Measurements from ENCODE around the gene SLC25A39.

Gene SLC25A39

DNA sequence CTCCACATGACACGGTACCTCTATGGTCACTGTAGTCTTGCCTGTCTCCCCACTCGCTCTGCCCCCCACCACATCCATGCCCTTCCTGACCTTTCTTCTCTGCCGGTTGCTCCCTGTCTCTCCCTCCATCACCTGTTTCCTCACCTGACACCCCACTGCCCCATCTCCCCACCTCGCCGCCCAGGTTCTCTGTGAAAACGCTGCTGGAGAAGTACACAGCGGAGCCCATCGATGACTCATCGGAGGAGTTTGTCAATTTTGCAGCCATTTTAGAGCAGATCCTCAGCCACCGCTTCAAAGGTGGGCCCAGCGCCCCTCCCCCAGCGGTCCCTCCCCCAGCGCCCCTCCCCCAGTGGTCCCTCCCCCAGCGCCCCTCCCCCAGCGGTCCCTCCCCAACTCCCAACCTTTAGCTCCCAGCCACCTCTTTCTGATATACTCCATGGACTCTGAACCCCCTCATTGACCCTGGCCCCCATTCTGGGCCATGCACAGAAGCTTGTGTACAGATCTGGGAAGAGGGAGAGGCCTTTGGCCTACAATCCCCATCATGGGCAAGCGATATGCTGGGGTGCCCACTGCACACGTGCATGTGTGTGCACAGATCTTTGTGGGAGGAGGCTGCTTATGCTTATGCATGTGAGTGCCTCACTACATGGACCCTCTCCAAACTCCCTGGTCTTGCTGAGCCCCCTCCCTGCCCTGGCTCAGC, 12.1 kb downstream of the SLC25A39 start:
- no peak for DNase-seq (ENCODE audit: low spot score)

DNA sequence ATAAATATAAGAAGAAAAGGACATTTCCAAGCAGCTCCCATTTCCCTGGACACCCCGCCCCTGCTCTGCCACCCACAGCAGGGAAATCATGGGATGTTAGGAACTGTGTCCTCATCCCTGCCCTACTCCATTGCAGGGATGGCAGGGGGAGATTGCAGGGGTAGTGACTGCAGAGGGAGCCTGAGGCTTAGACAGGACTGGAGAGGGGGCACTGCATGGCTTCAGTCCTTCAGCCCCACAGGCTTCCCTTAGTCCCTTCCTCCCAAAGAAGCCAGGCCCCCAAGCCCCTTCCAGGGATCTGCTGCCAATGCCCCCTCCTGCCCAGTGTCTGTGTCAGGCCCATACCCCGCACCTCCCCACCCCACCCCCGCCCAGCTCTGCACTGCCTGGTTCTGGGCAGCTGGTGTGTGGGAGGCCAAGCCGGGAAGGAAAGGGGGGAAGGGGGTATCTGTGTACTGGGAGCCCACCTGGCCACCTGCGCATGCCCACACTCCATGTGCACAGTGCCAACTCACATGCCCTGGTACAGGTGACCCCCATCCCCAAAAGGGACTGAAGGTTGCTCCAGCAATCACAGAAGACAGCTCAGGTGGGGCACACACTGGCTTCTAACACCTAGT, 13.0 kb downstream of the SLC25A39 start:
- no peak for DNase-seq (ENCODE audit: low spot score)

DNA sequence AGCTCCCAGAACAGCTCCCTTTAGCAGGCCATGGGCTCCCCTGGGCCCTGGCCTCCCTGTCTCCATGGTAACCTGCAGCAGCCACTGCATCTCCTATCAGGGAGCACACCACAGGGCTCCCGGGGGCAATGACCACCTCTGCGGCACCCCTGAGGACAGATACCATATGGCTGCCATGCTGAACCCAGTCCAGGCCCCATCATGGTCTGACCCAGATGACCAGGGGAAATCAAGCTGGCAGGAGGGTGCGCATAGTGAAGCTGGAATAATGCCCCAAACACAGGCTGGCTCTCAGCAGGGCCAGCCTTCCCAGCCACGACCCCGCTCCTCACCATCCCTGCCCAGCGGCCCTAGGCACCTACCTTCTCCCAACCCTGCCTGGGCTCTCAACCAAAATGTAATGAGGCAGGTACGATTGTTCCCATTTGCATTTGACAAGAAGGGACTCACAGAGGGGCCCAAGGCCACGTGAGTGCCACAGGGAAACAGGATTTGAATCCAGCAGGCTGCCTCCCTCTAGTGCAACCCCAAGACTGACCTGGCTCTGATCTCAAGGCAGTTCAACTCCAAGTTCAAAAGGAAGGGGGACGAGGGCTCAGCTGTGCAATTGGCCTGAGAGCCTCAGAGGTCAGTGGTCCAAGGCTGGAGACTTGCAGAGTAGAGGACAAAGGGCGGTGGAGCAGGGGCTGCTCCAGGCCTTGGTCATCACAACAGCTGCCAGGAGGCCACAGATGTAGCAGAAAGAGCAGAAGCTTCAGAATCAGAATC, 13.8 kb downstream of the SLC25A39 start:
- DNase-seq (ENCODE audit: low spot score), result no peak

DNA sequence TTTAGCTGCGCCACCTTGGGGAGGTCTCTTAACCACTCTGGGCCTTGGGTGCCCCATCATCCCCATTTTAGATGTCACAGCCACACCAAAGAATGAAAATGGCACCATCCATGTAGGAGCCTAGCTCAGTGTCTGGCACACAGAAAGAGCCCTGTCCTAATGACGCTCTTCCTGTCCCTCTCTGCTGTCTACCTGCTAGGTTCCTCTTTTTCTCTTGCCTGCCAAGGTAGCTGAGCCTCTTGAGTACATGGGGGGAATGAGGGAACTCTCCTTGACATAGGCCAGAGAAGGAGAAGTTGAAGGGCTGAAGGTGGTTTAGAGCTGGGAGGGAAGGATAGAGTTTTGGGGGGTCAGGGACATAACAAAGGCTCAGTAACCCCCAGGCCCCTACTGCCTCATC, 14.4 kb downstream of the SLC25A39 start:
- no peak for DNase-seq (ENCODE audit: low spot score)

DNA sequence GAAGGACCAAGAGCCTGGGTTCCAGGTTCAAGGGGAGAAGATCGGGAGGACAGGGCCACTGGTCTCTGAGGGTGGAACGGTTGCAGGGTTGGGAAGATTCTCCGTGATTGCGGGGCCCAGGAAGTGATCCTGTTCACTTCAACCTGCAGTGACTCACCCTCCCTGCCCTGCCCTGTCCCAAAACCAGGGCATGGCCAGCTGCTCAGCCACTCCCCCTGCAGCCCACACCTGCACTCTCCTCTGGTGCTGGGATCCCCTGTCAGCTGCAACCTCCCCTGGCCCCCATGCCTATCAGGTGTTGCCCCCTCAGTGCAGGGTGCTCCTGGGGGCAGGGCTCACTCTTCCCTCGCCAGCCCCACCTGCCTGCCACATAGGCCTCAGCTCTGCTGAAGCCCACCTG, 15.2 kb downstream of the SLC25A39 start:
- no peak for DNase-seq (ENCODE audit: low spot score)

DNA sequence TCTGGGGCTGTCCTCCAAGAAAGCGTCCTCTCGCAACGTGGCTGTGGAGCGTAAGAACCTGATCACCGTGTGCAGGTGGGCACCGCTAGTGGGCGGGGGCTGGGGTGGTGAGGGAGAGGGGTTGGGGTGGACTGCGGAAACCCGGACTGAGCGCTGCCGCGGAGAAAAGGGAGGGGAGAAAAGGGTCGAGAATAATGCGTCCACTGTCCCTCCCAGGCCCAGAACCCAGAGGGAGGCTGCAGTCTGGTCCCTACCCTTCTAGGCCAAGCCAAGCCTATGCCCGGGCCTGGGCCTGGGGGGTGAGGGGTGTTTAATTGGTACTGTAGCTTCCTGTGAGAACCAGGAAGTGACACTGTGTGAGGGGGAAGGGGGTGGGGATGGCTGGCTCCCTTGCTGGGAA, 15.8 kb downstream of the SLC25A39 start:
- no peak for DNase-seq (ENCODE audit: low spot score)

DNA sequence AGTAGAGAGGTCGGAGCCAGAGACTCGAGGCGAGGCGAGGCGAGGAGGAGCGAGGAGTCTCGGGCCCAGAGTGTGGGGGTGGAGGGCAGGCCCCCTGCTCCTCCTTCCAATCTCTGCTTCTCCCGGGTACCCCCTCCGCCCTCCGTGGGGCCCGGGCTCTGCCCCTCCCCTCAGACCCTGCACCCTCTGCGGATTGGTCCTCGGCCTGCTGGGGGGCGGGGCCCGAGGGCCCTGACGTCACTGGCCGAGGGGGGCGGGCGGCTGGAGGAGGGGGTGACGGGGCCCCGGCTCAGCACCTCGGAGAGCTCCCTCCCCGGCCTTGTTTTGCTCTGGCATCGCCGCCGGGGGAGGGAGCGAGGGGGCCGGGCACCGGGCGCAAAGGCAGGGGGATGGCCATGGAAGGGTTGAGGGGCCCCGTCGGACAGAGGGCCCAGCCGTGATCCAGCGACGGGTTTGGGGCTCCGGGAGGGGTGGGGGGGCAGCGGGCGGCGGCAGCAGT, 16.3 kb downstream of the SLC25A39 start, which contains the start of gene RUNDC3A:
Gene RUNDC3A (plus strand): TSS at position 282 of the 499 bp plus-strand sequence. CDS start 232 bp downstream, outside the sequence.
- peak; percentile 78 for DNase-seq (ENCODE audit: low spot score)

DNA sequence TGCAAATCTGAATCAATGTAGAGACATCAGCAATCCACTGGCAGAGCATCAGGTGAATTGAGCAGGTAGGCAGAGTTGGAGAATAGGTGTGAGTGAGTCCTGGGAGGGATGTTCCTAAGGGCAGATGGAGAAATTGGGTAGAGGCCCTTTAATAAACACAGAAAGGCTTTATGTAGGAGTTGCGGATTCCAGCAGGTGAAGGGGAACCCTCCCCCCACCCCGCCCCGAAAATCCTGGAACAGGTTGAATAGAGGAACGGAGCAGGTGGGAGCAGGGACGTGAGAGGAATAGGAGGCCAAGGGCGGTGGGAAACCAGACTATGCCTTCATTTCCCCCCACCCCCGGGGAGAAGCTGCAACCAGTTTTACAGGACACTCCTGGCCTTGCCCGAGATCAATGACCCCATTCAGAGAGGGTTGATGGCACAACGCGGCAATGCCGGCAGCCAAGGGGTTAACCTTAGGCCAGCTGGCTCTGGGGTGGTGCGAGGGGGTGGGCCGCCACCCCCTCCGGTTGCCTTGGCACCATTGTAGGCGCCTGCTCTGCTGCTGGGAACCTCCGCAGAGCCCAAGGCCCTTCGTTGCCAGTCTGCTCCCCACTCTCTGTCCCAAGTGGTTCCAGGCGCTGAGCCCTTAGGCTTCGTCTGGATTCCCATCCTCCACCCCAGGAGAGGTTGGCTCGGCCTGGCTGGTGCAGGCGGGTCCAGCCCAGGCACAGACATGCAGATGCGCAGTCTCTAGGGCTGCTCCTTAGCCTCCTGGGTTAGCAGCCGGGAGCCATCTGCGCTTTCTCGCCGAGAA, 17.0 kb downstream of the SLC25A39 start:
- peak; percentile 62 for DNase-seq (ENCODE audit: low spot score)

DNA sequence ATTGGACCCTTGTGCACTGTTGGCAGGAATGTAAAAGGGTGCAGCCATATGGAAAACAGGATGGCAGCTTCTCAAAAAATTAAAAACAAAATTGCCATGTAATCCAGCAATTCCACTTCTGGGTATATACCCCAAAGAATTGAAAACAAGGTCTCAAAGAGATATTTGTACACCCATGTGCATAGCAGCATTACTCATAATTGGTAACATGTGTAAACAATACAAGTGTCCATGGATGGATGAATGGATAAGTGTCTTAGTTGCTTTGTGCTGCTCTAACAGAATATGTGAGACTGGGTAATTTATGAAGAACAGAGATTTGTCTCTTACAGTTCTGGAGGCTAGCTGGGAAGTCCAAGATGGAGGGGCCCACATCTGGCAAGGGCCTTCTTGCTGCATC, 20.0 kb downstream of the SLC25A39 start:
- DNase-seq (ENCODE audit: low spot score), result no peak

DNA sequence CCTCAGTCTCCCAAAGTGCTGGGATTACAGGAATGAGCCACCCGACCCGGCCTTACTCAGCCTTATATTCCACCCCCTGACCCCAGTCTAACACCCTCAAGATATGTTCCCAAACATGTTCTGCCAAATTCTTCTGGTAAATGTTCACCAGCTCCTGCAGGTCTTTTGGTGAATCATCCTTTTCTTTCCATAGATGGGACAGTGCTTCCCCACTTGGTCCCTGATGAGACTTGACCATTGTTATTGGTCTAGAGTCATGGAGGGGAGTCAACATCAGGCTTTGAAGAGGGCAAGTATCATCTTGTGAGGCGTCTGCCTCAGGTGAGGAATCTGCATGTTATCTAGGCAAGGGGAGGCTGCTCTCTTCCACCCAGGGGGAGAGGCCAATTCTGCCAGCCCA, 26.6 kb downstream of the SLC25A39 start:
- DNase-seq (ENCODE audit: low spot score), result no peak

DNA sequence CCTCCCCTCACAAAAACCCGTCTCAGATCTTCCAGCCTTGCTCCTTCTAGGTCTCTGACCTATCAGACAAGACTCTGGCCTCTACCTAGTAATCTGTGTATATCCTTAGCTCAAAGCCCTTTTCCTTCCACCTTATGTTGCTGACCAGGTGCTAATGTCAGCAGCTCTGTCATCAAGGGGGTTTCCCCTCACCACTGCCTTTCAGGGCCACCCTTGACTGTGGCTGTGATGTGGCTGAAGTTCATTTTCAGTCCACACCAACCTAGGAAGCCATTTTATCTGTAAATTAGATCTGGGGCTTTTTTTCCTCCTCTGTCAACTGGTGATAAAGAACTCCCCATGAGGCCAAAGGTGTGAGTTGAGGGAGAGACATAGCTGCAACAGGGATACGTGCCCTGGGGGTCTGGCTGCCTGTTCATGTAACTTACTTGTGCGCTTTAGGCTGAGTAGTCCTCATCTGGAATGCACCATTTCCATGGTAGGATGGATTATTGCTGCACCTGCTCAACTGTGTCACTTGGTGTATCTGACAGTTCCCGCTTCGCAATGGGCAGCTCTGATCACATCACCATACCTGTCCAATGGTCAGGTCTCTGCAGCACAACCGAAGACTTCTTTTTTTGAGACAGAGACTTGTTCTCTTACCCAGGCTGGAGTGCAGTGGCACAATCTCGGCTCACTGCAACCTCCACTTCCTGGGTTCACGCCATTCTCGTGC, 31.0 kb downstream of the SLC25A39 start:
- DNase-seq (ENCODE audit: low spot score), result no peak

DNA sequence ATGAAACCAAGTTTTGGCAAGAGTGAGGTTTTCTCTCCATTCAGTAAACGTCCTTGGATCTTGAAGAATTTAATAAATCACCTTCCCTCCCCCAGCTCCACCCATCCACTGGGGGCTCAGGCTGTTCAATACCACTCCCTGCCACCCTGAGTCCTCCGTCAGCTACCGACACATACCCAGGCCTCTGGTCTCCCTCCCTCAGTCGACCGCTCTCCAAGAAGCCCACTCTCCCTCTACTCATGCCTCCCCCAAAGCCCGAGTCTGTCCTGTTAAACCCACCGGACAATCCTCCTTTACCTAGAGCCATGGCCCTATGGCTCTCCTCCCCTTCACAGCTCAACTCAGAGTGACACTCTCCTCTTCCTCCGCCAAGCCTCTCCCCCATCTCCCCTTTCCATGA, 37.0 kb downstream of the SLC25A39 start:
- no peak for DNase-seq (ENCODE audit: low spot score)

DNA sequence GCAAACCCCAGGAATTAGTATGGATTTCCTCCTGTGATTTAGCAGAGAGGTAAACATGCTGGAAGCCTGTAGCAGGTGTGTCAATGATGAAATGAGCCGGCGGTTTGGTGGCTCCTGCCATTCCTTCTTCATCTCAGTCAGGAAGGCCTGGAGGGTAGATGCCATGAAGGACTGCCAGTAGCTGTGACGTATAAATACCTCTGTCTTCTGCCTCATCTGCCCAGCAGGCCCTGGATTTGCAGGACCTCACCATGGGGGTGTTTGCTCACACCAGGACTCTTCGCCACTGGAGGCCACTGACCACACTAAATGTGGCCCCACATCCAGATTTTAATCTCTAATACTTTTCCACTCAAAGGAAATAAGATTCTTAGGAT, 40.6 kb downstream of the SLC25A39 start:
- no peak for DNase-seq (ENCODE audit: low spot score)

DNA sequence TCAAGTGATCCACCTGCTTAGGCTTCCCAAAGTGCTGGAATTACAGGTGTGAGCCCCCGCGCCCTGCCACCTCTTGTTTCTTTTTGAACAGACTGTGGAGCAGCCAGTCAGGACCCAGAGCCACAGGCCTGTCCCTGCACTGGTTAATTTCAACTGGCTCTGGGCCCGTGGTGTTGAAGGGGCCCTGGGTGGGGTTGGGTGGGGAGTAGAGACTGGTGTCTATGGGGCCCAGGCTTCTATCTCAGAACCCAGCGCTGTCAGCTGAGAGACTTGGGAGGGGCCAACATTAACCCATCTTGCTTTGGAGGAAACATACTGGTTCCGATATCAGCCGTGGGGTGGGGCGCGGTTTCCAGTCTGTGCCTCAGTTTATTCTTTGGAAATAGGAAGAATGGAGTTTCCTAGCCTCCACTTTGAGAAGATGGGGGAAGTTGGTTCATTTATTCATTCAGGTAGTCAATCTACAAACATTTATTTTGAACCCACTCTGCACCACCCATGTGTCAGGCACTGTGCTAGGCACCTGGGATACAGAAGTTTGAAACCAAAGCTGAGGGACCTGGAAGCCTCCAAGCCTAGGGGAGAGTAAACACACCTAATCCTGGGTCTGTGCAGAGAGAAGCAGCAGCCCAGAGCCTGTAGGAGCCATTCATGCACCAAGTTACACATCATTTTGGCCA, 41.1 kb downstream of the SLC25A39 start:
- DNase-seq (ENCODE audit: low spot score), result no peak

DNA sequence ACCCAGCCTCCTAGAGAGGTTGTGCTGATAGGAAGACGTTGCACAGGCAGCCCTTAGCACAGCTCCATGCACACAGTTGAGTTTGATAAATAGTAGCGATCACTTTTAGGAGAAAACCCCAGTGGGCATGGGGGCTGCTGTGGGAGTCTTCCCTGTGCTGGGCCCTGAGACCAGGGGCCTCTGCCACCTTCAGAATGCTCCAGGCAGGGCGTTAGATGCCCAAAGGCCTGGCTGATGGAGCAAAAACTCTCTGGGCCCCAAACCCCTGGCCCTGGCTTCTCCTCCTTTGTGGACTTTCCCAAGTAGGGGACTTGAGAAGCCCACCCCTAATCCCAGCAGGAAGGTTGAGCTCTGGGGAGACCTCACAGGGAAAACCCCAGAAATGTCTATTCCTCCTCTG, 42.4 kb downstream of the SLC25A39 start:
- DNase-seq (ENCODE audit: low spot score), result no peak

DNA sequence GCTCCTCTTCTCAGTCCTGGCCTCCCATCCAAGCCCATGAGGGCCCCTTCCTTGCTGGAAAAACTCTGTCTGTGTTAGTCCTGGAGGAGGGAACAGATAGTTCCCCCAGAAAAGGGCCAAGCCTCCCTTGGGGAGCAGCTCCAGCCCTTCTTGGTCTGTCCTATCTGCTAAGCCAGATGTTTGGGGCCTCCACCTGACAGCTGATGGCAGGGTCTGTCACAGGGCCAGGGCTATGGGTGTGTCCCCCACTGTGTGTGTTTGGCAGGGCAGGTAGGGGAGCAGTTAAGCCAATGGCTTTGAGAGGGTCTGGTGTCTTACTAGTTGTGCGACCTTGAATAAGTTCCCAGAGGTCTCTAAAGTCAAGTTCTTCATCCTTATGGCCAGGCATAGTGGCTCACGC, 43.1 kb downstream of the SLC25A39 start:
- DNase-seq (ENCODE audit: low spot score), result no peak

DNA sequence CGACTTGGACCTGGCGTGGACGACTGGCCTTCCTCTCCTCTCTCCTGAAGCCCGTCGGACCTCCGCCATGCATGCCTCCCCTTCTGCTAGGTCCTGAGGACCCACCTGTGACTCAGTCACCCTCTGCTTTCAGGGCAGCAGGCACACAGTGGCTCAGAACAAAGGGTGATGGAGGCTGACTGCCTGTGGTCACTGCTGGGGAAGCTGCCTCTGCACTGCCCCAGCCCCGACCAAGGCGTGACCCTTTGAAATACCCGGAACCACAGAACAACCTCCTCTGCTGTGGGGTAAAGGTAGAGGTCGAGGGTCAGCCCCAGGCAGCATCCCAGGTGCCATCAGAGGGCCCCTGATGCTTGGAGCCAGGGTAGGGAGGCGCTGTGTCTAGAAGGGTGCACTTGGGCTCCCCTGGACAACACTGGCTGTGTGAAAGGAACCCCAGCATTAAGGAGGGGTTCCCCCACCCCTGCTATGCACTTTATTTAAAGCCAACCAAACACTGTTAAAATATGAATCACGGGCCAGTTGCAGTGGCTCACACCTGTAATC, 44.2 kb downstream of the SLC25A39 start:
- DNase-seq (ENCODE audit: low spot score), result no peak

DNA sequence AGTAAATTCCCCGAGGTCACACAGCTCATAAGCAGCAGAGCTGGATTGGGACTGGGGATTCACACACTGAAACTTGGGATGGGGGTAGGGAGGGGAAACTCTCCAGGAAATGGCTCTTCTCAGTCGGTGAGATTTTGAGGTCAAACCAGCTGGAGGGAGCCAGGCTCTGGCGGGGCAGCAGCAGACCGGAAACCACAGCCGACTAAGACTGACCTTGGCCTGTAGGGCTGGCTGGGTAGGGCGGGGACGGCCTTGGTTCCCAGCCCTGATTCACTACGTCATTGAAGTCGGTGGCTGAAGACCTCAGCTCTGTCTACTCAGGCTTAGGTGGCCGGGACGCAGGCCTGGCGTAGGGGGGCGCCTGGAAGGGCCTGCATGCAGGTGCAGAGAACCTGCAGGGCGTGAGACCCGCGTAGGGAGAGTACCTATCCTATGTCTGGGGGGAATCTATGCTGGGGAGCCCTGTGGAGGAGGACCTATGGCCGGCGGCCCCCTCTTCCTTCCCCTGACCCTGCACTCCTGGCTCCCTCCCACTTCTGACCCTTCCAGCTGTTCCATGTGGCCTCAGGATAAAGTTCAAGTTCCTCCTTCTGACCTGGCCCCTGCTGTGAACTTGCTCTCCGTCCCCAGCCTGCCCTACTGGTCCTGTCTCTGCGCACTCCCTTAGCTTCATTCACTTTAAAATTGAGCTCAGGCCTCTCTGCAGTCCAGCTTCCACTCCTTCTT, 44.8 kb downstream of the SLC25A39 start:
- DNase-seq (ENCODE audit: low spot score), result peak; percentile 84

DNA sequence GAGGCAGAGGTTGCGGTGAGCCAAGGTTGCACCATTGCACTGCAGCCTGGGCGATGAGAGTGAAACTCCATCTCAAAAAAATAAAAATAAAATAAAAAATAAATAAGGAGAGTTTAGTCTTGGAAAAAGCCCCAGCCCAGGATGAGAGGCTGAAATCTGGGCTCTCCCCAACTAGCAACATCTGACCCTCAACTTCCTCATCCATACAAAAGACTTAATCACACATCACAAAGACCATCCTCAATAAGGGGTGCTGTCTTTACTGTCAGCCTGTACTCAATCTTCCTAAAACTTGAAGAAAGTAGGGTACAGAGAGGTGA, 45.3 kb downstream of the SLC25A39 start:
- DNase-seq (ENCODE audit: low spot score), result no peak

DNA sequence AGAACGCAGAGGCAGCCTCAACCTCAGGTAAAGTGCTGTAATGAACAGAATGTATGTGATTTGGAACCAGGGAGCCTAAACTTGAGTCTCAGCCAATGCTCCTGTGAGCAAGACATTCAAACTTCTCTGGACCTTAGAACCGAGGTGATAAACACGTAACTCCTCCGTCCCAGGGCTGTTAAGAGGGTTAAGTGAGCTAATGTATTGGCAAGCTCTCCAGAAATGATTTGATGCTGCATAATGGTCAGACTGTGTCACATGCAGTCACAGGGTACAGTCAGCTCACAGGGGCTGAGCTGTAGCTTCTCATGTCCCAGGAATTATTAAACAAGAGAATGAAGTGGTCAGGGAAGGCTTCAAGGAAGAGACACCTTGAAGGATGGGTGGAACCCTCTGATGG, 46.6 kb downstream of the SLC25A39 start:
- DNase-seq (ENCODE audit: low spot score), result peak; percentile 70

Data from RKO (cell line).